Esophagus mucosa (tissue), 1 donor: Measurements from ENCODE around the gene ATXN1. TPM values are rescaled to one million over a fixed set of nuclear protein-coding genes. Genes with fewer than 3 reads are reported as not detected.

Source experiments
- ATAC-seq: fragments of 200-7000 bp; cut with Tn5 transposase; one replicate; pipeline ENCODE4 v1.9.1; 2020
- total RNA-seq: library from RNA; stranded (reverse); gene quantifications from one replicate; pipeline ENCODE4 v1.2.4, GENCODE V29; 2023
- donor health status: DM: yes; HTN: yes; CAD: no.

Gene ATXN1
- total RNA-seq, 1 donor from 2014 or later: 29.3 TPM

DNA sequence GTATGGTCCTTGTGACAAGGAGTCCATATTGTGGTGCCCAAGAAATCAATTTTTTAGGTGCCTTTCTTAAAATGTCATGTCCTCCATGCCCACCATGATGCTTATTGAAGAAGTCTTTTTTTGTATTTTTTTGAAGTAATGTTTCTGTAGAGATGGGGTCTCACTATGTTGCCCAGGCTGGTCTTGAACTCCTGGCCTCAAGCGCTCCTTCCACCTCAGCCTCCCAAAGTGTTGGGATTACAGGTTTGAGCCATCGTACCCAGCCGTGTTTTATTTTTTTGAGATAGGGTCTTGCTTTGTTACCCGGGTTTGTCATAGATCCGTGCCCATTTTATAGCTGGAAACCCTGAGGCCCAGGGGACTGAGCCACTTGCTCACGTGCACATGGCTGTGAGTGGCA, 238.3 kb downstream of the ATXN1 start:
- ATAC-seq: no peak

DNA sequence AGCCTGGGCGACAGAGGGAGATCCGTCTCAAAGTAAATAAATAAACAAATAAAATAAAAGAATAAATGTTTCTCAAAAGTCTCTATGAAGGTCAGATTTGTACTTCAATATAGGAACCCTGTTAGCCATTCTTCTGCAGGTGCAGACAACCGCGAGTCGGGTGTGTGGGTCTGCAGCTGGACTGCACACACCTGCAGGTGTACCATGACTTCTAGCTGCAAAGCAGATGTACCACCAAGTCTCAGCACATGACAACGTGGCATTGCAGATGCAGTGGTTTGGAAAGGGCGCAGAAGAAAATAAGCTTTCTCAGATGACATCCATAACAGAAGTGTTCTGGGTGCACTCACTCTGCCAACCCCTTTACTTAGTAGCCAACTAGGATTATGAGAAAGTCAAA, 239.7 kb downstream of the ATXN1 start:
- ATAC-seq: no peak

DNA sequence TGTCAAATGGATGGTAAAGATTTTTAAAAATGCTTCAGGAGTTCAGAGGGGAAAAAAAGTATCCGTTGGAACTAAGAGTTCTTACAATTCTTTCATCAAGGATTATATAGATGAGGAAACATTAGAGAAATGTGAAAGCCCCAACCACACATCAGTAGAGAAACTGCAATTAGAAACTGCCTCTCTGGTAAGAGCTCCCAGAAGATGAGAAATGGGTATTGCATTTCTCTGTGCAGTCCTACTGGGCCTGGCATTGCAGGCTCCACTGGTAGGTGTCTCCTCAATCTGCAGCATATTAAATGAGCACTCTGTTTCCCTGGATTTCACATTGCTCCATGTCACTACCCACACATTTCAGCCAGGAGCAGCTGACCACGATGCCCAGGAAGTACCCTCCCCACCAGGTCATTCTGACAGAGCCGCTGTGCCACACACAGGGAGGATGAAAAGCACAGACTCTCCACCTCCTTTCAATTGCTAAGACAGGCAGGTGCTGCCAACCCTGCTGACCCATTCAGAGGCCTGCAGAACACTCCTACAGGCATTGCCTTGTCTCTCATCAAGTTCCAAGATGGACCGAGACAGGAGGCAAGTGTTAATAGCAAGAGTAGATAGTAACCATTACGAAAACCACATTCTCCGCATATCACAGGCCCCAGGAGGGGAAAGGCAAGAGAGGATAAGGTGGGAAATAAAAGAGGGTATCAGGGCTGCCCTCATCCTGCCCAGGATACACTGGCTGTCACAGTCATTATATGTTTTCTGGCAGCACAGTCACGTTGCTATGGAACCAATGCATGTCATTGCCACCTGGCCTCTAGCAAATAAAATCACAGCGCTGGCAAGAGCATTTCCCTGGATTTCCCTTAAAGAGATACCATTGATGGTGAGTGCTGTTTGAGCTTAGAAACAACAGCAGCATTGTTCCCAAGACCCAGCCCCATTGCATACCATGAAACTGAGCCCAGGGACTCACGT, 241.7 kb downstream of the ATXN1 start:
- ATAC-seq: no peak

DNA sequence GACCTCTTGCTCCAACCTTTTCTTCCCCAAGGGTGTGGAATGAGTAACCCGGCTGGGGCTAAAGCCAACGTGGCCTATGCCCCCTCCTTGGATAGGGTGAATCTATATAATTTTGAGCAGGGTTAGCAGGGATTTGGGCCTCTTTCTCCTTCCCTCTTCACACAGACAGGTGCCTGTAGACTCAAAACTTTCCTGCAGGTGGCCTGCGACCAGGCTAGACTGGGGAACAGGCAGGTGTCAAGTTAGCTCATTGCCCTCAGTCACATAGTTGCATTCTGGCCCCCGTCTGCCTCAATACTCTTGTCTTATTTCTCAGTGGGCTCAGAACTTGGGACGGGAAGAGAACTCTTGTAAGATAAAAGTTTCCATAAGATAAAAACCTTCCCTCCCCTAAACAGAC, 243.0 kb downstream of the ATXN1 start:
- no peak for ATAC-seq

DNA sequence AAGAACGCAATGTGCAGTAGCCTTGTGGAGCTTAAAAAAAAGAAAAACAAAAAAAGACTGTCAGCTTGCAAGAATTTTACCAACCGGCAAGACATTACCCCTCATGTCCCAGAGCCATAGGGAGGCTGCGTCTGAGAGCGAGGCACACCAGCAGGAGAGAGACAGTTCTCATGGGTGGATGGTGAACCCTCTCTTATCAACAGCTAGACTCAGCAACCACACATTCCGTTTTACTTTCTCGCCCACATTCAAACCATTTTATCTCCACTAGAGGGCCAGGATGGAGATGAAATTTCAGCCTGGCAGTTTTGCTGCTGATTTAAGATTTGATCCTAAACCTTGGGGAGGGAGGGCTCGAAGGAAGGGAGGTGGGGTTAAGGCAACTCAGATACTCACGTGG, 247.0 kb downstream of the ATXN1 start:
- ATAC-seq: peak; percentile 16

DNA sequence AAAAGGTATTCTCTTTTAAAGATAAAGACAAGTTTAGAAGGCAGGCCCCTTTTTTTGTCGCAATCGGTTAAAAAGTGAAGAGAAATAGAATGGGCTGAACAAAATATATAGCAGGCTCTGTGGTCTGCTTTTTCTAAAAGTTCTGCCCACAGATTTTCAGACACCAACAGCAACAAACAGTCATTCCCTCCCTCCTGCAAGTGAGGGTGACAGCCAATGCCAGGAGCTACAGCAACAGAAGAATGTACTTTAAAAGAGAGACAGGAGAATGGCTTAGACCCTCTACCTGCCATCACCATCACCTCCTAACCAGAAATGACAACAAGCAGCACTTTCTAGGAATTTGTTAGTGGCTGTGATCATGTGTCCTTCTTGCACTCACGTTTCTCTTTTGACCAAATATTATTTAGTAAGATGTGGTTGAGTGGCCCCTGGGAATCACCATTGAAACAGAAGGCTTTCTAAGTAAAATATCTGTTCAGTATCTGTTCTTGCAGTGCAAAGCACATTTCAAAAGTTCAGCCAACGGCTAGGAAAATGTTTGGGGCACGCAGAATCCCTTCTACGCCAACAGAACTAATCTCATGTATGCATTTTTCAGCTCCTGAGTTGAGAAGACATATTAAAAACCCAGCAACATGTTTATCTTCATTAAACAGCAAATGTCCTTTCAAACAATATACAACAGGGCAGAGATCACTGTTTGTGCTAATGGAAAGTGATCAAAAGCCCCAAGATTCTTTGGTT, 248.5 kb downstream of the ATXN1 start:
- ATAC-seq: no peak

DNA sequence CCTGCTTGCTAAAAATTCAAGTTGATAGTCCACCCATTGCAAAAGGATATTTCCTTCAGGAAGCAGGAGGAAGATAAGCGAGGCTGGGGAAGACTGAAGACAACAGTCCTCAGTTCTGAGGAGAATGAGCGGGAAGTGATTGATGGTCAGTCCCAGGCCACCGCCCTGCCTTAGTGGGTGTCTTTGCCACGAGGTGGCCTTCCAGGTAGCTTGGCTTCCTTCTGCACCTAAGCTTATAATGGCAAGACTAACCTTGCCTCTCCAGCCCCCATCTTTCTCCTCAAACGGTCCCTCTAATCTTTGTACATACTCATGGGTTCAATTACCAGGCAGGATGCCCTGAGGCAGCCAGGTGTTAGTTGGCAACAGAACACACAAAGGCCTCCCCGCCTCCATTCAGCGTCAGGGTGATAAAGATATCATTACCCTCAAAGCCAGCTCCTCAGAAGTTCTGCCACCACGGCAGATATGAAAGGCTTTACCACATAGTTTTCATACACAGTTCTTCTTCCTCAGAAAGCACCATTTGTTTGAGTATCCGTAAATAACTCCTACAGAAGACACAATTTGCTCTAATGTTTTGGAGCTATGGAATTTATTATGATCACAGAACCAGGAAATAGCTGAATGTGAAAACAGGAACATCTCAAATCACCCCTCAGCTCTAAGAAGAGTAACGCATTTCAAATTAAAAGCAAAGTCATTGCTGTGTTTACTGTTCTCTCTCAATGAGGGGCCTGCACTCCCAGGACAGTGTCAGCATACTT, 249.4 kb downstream of the ATXN1 start:
- ATAC-seq: peak; percentile 32

DNA sequence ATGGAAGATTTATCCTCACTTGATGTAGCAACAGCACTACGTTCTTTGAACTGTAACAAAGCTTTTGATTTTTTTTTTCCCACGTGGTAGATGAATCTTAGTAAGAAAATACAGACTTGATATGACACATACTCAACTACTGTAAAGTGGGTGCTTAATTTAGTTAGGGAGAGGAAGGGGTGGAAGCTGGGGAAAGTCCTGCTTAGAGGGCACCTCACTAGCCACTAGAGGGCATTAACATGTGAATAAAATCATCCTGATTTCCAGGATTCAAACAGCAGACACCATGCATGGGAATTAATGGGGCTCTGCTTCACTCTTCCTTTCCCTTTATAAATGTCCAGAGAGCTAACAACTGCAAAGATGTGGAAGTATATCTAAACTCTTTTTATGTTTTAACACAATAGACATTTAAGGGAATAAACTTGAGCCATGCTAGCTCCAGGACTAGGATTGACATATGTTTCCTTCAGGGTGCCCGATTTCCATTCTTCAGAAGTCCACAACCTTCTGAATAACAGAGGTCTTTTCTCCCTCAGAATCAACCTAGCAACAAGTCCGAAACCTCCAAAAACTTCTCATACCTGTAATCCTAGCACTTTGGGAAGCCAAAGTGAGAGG, 250.1 kb downstream of the ATXN1 start:
- ATAC-seq: peak; percentile 64

DNA sequence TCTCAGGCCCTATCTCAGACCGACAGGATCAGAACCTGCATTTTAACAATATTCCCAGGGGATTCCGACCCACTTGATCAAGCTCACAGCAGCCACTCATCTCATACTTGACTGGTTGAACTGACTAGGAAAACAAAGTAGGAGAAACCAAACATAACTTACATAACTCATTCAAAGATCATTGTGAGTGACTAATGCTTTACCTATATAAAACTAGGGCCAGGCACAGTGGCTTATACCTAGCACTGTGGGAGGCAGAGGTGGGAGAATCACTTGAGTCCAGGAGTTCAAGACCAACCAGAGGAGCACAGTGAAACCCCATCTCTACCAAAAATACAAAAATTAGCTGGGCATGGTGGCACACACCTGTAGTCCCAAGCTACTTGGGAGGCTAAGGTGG, 251.0 kb downstream of the ATXN1 start:
- no peak for ATAC-seq

DNA sequence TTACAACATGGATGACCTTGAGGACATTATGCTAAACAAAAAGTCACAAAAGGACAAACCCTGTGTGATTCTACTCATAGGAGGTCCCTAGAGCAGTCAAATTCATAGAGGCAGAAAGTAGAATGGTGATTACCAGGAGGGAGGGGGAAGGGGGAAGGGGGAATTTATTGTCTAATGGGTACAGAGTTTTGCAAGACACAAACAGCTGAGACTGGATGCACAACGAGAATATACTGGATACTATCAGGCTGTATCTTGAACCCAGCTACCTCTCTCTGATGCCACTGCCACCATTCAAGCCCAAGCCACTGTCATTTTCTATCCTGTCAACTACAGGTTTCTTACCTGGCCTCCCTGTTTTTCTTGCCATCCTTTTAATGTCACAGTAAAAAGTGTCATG, 252.3 kb downstream of the ATXN1 start:
- ATAC-seq: no peak

DNA sequence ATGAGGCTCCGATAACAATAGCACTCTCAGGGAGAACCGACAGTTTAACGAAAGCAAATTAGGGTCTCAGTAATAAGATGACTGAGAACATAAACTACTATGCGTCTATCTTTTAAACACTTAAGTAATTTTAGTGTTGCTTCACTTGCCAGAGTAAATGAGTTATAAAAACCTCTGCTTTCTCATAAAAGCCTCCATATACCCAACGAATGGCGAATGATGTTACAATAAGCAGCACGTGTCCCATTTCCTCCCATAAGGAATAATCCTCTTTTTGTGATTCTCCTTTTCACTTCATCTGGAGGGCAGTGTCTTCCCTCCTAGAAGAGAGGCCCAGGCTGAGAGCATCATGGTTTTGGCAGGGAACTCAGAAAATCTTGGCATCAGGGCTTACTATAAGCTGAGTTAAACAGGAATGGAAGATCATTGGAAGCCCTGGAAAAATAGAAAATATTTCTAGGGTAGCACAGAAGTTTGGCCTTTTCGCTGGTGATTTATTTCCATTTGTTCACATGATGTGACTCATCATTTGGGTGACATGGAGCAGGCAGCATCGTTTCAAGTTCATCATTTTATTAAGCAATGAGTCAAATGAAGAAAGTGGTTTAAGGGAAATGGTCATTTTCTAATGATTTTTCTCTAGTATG, 255.4 kb downstream of the ATXN1 start:
- ATAC-seq: no peak

DNA sequence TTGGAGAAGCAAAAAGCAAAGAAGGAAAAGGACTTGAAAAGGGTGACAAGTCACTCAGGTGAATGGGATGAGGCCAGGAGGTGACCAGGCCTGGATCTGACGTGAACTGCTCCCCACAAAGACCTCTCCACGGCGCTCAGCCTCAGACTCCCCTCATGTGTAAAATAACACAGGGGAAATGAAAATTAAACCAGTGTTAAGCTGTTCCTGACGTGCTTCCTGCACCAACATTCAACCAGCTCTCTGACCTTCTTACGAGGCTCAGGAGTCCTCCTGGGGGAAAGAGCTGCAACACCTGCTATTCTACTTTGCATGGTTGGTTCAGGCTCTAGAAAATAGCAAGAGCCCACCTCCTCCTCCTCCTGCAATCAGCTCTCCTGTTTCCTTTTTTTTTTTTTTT, 256.7 kb downstream of the ATXN1 start:
- no peak for ATAC-seq

DNA sequence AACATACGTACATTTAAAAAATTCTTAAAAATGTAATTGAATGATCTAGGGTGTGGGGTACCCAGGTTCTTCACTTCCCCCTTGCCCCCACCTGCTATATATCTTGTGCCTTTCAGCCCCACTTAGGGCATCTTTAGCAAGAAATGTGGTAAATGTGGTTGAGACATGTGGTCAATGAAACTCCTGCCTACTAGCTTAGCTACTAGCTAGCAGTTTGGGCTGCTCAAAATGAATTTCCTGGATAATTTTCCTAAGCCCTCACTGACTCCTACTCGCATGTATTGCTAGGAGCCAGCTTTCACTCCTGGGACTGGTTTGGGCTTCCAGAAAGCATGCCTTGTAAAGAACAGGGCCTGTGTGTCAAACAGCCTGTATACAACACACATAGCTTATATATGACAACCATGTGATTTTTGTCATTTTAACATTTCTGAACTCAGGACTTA, 257.3 kb downstream of the ATXN1 start:
- no peak for ATAC-seq

DNA sequence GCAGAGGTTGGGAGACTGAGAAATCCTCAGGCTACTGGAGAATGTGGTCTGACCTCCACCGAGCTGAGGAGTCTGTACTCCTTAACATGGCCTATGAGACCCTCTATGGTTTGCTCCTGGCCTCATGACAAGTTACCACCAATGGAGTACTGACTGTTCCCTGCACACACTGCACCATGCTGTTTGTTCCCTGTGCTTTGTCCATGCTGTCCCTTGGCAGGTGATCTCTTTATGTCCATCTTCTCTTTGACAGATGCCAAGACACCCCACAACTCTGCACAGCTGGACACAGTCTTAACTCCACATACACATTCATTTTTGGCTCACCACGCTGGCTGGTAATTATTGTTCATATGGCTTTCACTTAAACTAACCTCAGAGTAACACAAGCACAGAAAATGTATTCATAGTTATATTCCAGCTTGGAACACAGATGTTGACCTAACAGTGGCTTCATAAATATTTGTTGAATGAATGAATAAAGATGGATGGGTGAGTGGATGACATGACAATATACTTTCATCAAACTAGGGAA, 258.0 kb downstream of the ATXN1 start:
- no peak for ATAC-seq

DNA sequence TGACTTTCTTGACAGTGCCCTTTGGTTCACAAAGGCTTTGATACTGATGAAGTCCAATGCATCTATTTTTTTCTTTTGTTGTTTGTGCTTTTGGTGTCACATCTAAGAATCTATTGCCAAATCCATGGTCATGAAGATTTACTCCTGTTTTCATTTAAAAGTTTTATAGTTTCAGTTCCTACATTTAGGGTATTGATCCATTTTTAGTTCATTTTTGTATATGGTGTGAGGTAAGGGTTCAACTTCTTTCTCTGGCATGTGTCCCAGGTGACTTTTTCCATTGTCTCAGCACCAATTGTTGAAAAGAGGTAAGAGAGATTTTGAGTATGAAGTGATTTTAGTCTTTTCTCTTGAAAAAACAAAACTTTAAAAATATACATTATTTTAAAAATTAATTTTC, 262.3 kb downstream of the ATXN1 start:
- ATAC-seq: no peak

DNA sequence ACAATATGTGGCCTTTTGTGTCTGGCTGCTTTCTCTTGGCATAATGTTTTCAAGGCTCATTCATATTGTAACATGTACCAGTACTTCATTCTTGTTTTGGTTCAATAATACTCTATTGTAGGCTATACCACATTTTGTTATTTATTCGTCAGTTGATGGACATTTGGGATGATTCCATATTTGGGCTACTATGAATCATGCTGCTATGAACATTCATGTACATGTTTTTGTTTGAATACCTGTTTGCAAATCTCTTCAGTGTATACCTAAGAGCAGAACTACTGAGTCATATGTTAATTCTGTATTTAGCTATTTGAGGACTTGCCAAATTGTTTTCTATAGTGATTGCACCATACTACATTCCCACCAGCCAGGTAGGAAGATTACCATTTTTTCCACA, 263.0 kb downstream of the ATXN1 start:
- ATAC-seq: peak; percentile 91

DNA sequence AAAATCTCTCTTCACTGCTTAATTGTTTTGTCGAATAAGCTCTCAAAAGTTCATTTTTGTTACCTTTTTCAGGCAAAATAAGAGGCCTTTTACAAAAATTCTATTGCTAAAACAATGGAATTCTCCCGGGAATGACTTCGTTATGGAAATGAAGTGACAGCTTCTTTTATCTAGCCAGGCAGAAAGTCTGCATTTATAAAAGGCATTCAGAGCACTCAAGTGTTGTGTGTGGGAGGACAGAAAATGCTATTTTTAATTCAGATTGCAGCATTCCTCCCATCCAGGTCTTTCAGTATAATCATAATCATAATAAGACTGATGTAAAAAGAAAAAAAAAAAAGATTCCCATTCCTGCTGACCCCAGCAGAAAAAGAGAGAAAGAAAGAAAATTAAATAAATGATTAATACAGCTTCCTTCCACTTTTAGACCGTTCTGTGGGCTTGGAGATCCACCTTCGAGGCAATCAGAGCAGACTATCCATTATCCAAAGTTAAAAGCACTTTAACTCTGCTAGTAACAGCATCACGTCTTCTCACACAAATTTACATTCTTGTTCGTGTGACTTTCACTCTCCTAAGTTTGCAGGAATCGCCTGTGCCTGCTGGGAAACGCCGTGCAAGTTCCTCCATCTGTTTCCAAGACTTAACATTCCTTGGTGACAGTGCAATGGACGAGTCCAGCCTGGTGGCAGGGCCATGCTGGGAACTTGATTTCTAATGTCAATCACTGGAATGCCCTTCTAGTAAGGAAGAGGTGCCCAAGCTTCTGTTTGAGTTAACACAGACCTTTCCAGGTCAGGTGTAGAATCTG, 264.1 kb downstream of the ATXN1 start:
- no peak for ATAC-seq

DNA sequence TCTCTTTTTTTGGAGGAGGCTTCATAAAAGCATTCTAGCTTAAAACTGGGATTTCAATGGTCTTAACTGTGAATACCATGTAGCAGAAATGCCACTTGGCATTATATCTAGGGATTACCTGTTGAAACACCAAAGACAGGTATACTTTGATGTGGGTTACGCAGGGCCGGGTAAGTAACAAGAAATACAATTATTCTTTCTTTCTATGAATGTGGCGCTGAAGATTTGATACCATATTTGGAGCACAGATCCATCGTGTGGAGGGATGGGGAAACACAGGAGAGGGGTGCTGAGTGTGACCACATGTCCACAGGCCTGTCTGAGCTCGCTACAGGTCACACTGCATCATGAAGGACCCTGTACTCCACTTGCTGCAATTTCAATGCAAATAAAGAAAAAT, 265.1 kb downstream of the ATXN1 start:
- peak; percentile 66 for ATAC-seq

DNA sequence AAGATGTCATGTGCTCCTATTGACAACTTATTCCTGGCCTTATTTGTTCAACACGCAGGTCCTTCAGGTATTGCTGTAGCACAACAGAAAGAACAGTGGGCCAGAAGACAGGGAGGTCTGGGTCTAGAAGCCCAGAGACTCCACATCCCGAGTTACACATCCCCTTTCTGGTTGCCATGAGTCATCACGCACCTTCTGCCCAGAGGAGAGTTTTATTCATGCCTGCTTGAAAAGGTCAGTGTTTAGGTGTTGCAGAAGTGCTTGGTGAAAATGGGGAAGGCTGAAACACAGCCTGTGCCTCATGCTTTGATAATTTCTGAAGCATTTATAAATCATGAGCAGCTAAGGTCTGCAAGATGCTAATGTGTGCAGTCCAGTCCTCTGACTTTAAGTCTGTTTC, 266.5 kb downstream of the ATXN1 start:
- ATAC-seq: no peak

DNA sequence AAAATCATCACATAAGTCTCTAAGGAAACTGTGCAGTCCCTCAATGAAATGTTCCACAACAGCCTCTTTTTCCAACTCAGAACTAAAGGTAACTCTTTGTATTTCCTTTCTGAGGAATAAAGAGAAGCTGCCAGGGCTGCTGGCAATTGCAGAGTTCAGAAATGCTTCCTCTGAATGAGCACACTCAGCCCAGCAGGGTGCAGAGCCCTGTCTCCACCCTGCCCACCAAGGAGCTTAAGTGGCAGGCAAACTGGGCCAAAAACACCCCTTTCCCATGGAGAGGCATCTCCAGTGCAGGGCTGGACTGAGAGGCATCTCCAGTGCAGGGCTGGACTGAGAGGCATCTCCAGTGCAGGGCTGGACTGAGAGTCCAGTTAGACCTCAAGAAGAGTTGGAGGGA, 267.5 kb downstream of the ATXN1 start:
- ATAC-seq: no peak

DNA sequence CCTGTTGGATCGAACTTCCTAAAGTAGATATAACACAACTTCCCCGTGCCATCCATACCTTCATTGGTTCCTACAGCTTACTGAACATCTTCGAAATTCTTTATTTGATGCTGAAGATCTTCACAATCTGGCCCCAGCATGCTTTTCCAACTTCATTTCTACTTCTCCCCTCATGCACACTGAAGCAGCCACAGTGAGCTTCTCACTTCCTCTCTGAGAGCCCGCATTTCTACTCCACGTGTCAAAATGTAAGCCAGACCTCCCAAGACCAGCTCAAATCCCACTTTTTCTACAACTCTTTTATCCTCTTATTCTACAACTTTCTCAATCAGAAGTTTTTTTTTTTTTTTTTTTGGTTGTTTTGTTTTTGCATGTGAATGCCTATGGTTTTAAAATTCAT, 268.1 kb downstream of the ATXN1 start:
- ATAC-seq: no peak
